Measurements from ENCODE around the gene CEP350. TPM values are rescaled to one million over a fixed set of nuclear protein-coding genes. Genes with fewer than 3 reads are reported as not detected.

The CEP350 gene
- total RNA-seq, 3 donors from 2014 or later: 79.0 to 124 (median 95.0) TPM

- no peaks in the 10 kb centered on the region for H3K27me3 ChIP-seq
- H3K9me3 ChIP-seq: no peaks in the 10 kb centered on the region
- H3K4me1 ChIP-seq: no peaks in the 10 kb centered on the region
- H3K27ac ChIP-seq: no peak overlapping the region
- H3K36me3 ChIP-seq: no peaks in the 10 kb centered on the region
- no peak overlapping the region for H3K4me3 ChIP-seq
- intact Hi-C loops (cut with DNase I; ENCODE audit: low total_unique reads): no loop called here
- TF ChIP-seq POLR2A (IDR thresholded peaks at IDR 0.05) (no peak), POLR2AphosphoS5 (IDR thresholded peaks at IDR 0.05) (no peak), CTCF (IDR thresholded peaks at IDR 0.05) (no peak)
- no peak for DNase-seq (ENCODE audit: low spot score in 2 of 2)
Measured at GRCh38 chr1:179926850-179927205, 27.8 kb upstream of the CEP350 start.

DNA sequence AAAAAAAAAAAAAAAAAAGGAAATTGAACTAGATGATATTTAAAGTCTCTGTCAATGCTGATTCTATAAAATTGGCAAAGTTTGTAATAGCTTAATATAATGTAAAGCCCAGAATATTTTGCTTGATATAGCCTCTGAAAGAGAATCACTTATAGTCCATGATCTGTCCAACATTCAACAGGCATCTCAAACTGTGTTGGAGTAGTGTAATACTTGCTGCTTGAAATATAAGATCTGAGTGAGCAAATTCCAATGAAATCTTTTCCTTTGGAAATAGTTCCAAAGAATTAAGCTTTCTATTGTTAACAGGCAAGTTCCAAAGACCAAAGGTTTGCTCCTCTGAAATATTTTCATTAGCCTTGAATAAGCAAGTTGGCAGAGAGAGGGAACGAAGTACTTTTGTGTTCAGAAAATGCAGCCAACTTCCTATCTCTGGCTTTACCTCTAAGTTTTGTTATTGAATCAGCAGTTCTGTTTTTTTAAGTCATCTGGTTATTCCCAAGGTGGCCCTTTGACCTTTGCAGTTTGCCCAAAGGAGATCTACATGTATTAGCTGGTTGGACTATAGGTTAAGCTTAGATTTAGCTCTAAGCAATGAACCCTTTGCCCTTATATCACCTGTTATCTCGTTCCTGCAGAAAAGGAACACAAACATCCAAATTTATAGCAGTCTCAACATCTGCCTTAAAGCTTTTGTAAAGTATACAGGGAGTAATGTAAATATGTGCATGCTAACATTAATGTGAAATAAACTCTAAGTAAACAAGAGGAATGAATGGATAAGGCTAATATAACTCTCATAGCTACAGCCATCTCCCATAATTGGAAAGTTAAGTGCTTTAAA is 24.4 kb upstream of the CEP350 start:
- Histone ChIP-seq H3K27ac (no peak overlapping the region), H3K4me1 (no peaks in the 10 kb centered on the region), H3K36me3 (no peaks in the 10 kb centered on the region), H3K4me3 (no peak overlapping the region), H3K9me3 (no peaks in the 10 kb centered on the region), H3K27me3 (no peaks in the 10 kb centered on the region)
- intact Hi-C loops (cut with DNase I; ENCODE audit: low total_unique reads): no loop called here
- TF ChIP-seq CTCF (IDR thresholded peaks at IDR 0.05) (no peak), POLR2A (IDR thresholded peaks at IDR 0.05) (no peak), POLR2AphosphoS5 (IDR thresholded peaks at IDR 0.05) (no peak)
- no peak for DNase-seq (ENCODE audit: low spot score in 2 of 2)

DNA sequence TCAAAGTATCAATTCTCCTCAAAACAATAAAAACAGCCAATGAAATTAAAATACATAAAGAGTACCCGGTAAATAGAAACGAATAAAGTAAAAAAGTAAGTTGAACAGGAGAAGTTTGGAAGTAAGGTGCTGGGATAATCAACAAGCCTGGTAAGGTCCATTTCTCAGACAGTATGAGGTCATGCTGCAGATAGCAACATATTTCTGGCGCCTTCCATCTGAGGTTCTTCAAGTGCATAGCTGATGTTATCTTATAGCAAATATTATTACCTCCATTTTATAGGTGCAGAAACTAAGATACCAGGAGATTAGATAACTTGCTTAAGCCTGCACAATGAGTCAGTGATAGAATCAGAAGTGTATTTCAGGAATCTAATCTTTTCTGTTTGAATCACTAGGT is 23.7 kb upstream of the CEP350 start:
- Histone ChIP-seq H3K4me3 (no peak overlapping the region), H3K4me1 (no peaks in the 10 kb centered on the region), H3K36me3 (no peaks in the 10 kb centered on the region), H3K9me3 (no peaks in the 10 kb centered on the region), H3K27ac (no peak overlapping the region), H3K27me3 (no peaks in the 10 kb centered on the region)
- intact Hi-C loops (cut with DNase I; ENCODE audit: low total_unique reads): no loop called here
- no peak for TF ChIP-seq POLR2A (IDR thresholded peaks at IDR 0.05)
- no peak for TF ChIP-seq CTCF (IDR thresholded peaks at IDR 0.05)
- TF ChIP-seq POLR2AphosphoS5 (IDR thresholded peaks at IDR 0.05): no peak
- no peak for DNase-seq (ENCODE audit: low spot score in 2 of 2)

- no peak for DNase-seq (ENCODE audit: low spot score in 2 of 2)
Measured at GRCh38 chr1:179933219-179933618, 21.4 kb upstream of the CEP350 start.

More at GRCh38 chr1:179933219-179933618, 21.4 kb upstream of the CEP350 start:
- Histone ChIP-seq H3K9me3 (no peaks in the 10 kb centered on the region), H3K27me3 (no peaks in the 10 kb centered on the region), H3K36me3 (no peaks in the 10 kb centered on the region), H3K4me1 (no peaks in the 10 kb centered on the region), H3K4me3 (no peak overlapping the region), H3K27ac (no peak overlapping the region)
- intact Hi-C loops (cut with DNase I; ENCODE audit: low total_unique reads): no loop called here
- TF ChIP-seq POLR2AphosphoS5 (IDR thresholded peaks at IDR 0.05) (no peak), POLR2A (IDR thresholded peaks at IDR 0.05) (no peak), CTCF (IDR thresholded peaks at IDR 0.05) (no peak)

Measured in breast epithelium (tissue), 4 donors.